Stimulated activated CD4-positive, alpha-beta T cell treated with anti-CD3 and anti-CD28 coated beads, Interleukin-2, amount 100 ng/mL, for 24 hours (primary cell): ENCODE results near the gene AP4S1.

Experiments used
- DNase-seq, 2 donors: peaks; one replicate each; pipeline ENCODE4 v3.0.0-alpha.2; 2020

AP4S1 gene

GRCh38 chr14:31139301-31139847, 113.9 kb downstream of the AP4S1 start:
- no peak for DNase-seq

GRCh38 chr14:31142455-31143087, 117.1 kb downstream of the AP4S1 start:
- no peak for DNase-seq
